Measurements from ENCODE around the gene FBXO24. TPM values are rescaled to one million over a fixed set of nuclear protein-coding genes. Genes with fewer than 3 reads are reported as not detected.

Gene FBXO24
- total and polyA plus RNA-seq, 2 experiments from 2014 or later, result 1.1 to 1.6 TPM

GRCh38 chr7:100630066-100630465 lies 43.9 kb downstream of the FBXO24 start:
- DNase-seq (ENCODE audit: low spot score), result no peak
- H3K27me3 ChIP-seq, result peaks cover 7% of the 10 kb centered on the region
- WGBS (ENCODE audit: low lambda C conversion rate, missing lambda C conversion rate), result 96% methylated on average over 4 of the region's 4 CpGs

DNA sequence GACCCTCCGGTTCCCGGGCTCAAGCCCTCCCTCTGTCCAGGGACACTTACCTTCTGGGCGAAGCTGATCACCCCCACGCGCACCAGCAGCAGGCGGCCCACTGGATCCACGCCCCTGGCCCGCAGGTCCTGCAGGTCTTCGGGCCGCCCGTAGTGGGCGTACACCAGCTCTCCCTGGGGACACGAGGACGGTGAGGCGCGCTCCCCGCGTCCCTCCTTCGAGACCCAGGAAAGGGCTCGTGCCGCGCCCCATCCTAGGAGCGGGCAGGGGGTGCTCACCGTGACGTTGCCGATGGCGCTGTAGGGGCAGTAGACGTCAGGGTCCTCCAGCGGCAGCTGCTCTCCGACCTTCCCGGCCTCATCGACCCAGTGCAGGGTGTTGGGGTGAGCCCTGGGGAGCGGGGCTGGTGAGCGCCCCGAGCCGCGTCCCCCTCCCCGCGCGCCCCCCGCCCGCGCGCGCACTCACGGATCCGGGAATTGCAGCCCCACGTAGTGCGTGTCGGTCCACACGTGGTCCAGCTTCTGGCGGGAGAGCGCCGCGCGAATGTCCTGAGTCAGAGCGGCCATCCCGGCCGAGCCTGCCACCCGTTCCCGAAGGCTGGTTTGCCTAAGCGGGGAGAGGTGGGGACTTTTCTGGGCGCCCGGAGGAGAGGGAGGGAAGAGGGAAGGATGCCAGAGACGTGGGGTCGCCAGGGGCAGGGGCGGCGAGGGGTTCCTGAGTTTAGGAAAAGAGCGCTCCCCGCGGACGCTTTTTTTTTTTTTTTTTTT lies 47.0 kb downstream of the FBXO24 start:
- no peaks in the 10 kb centered on the region for H3K9me3 ChIP-seq (ENCODE audit: low read depth)
- no peak overlapping the region for H3K27ac ChIP-seq
- peak overlapping the region; percentile 98 for H3K4me2 ChIP-seq
- H3K4me1 ChIP-seq (ENCODE audit: insufficient read depth), result peaks cover 6% of the 10 kb centered on the region
- DNase-seq (ENCODE audit: low spot score), result peak; percentile 73
- peak overlapping the region; percentile 31 for H3K4me3 ChIP-seq
- peak overlapping the region; percentile 77 for H2AFZ ChIP-seq
- H4K20me1 ChIP-seq (ENCODE audit: insufficient read depth, poor library complexity, severe bottlenecking), result no peaks in the 10 kb centered on the region
- no peaks in the 10 kb centered on the region for H3K36me3 ChIP-seq (replicated peaks; ENCODE audit: insufficient read depth, low read depth)
- no peaks in the 10 kb centered on the region for H3K79me2 ChIP-seq
- 3% methylated on average over 61 of the region's 72 CpGs for WGBS (ENCODE audit: low lambda C conversion rate, missing lambda C conversion rate)
- peaks cover 7% of the 10 kb centered on the region for H3K27me3 ChIP-seq
- H3K9me2 ChIP-seq (replicated peaks; ENCODE audit: insufficient read depth), result no peaks in the 10 kb centered on the region
- TF ChIP-seq EZH2 (IDR thresholded peaks at IDR 0.05; ENCODE audit: borderline replicate concordance) (peak; percentile 65), EZH2phosphoT487 (IDR thresholded peaks at IDR 0.05; ENCODE audit: low read depth, severe bottlenecking, unreplicated experiment) (no peak)
- TF ChIP-seq, protein P1, sequence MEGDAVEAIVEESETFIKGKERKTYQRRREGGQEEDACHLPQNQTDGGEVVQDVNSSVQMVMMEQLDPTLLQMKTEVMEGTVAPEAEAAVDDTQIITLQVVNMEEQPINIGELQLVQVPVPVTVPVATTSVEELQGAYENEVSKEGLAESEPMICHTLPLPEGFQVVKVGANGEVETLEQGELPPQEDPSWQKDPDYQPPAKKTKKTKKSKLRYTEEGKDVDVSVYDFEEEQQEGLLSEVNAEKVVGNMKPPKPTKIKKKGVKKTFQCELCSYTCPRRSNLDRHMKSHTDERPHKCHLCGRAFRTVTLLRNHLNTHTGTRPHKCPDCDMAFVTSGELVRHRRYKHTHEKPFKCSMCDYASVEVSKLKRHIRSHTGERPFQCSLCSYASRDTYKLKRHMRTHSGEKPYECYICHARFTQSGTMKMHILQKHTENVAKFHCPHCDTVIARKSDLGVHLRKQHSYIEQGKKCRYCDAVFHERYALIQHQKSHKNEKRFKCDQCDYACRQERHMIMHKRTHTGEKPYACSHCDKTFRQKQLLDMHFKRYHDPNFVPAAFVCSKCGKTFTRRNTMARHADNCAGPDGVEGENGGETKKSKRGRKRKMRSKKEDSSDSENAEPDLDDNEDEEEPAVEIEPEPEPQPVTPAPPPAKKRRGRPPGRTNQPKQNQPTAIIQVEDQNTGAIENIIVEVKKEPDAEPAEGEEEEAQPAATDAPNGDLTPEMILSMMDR (IDR thresholded peaks at IDR 0.05; ENCODE audit: poor library complexity), result peak; percentile 41

More at GRCh38 chr7:100630066-100630465, 43.9 kb downstream of the FBXO24 start:
- TF ChIP-seq EZH2 (IDR thresholded peaks at IDR 0.05; ENCODE audit: borderline replicate concordance), result no peak
- TF ChIP-seq, protein P1 (IDR thresholded peaks at IDR 0.05; ENCODE audit: poor library complexity), result no peak
- TF ChIP-seq EZH2phosphoT487 (IDR thresholded peaks at IDR 0.05; ENCODE audit: low read depth, severe bottlenecking, unreplicated experiment), result no peak
- Histone ChIP-seq H4K20me1 (ENCODE audit: insufficient read depth, poor library complexity, severe bottlenecking) (no peaks in the 10 kb centered on the region), H3K79me2 (no peaks in the 10 kb centered on the region), H3K36me3 (replicated peaks; ENCODE audit: insufficient read depth, low read depth) (no peaks in the 10 kb centered on the region), H3K4me1 (ENCODE audit: insufficient read depth) (peaks cover 8% of the 10 kb centered on the region), H2AFZ (no peak overlapping the region), H3K4me3 (no peak overlapping the region), H3K4me2 (no peak overlapping the region), H3K27ac (no peak overlapping the region), H3K9me3 (ENCODE audit: low read depth) (no peaks in the 10 kb centered on the region), H3K9me2 (replicated peaks; ENCODE audit: insufficient read depth) (no peaks in the 10 kb centered on the region)

GRCh38 chr7:100639995-100640516 lies 53.9 kb downstream of the FBXO24 start:
- no peaks in the 10 kb centered on the region for H4K20me1 ChIP-seq (ENCODE audit: insufficient read depth, poor library complexity, severe bottlenecking)
- no peaks in the 10 kb centered on the region for H3K79me2 ChIP-seq
- H3K9me3 ChIP-seq (ENCODE audit: low read depth), result no peaks in the 10 kb centered on the region
- H3K9me2 ChIP-seq (replicated peaks; ENCODE audit: insufficient read depth), result no peaks in the 10 kb centered on the region
- H3K27ac ChIP-seq, result no peak overlapping the region
- WGBS (ENCODE audit: low lambda C conversion rate, missing lambda C conversion rate), result 88% methylated on average over 17 of the region's 17 CpGs
- H3K27me3 ChIP-seq, result no peaks in the 10 kb centered on the region
- TF ChIP-seq EZH2phosphoT487 (IDR thresholded peaks at IDR 0.05; ENCODE audit: low read depth, severe bottlenecking, unreplicated experiment) (no peak), EZH2 (IDR thresholded peaks at IDR 0.05; ENCODE audit: borderline replicate concordance) (no peak)
- TF ChIP-seq, protein P1 (IDR thresholded peaks at IDR 0.05; ENCODE audit: poor library complexity), result no peak
- no peak overlapping the region for H3K4me2 ChIP-seq
- DNase-seq (ENCODE audit: low spot score), result no peak
- H3K4me3 ChIP-seq, result no peak overlapping the region
- H3K4me1 ChIP-seq (ENCODE audit: insufficient read depth), result no peaks in the 10 kb centered on the region
- no peak overlapping the region for H2AFZ ChIP-seq
- no peaks in the 10 kb centered on the region for H3K36me3 ChIP-seq (replicated peaks; ENCODE audit: insufficient read depth, low read depth)

Measured in hepatocyte (in vitro differentiated cells).